ENCODE measurements around the gene EGFLAM.

EGFLAM gene

GRCh38 chr5:38426490-38426889 lies 168.1 kb downstream of the EGFLAM start:
- no peak overlapping the region for H3K27ac ChIP-seq
- no peaks in the 10 kb centered on the region for H3K27me3 ChIP-seq (ENCODE audit: insufficient read depth, low read depth)
- H3K79me2 ChIP-seq (ENCODE audit: insufficient read depth, low read depth), result no peaks in the 10 kb centered on the region
- no peak overlapping the region for H3K9ac ChIP-seq
- no peak overlapping the region for H2AFZ ChIP-seq (ENCODE audit: low read depth)
- H3K36me3 ChIP-seq (ENCODE audit: insufficient read depth), result no peaks in the 10 kb centered on the region
- no peak overlapping the region for H3K4me3 ChIP-seq (IDR thresholded peaks at IDR 0.05; ENCODE audit: insufficient read depth, low read depth, low read length)
- TF ChIP-seq, protein P1, sequence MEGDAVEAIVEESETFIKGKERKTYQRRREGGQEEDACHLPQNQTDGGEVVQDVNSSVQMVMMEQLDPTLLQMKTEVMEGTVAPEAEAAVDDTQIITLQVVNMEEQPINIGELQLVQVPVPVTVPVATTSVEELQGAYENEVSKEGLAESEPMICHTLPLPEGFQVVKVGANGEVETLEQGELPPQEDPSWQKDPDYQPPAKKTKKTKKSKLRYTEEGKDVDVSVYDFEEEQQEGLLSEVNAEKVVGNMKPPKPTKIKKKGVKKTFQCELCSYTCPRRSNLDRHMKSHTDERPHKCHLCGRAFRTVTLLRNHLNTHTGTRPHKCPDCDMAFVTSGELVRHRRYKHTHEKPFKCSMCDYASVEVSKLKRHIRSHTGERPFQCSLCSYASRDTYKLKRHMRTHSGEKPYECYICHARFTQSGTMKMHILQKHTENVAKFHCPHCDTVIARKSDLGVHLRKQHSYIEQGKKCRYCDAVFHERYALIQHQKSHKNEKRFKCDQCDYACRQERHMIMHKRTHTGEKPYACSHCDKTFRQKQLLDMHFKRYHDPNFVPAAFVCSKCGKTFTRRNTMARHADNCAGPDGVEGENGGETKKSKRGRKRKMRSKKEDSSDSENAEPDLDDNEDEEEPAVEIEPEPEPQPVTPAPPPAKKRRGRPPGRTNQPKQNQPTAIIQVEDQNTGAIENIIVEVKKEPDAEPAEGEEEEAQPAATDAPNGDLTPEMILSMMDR (conservative IDR thresholded peaks at IDR 0.05; ENCODE audit: low read depth, low read length), result no peak
- H3K4me1 ChIP-seq (ENCODE audit: low read depth, poor library complexity, severe bottlenecking), result no peaks in the 10 kb centered on the region
- no peaks in the 10 kb centered on the region for H4K20me1 ChIP-seq (ENCODE audit: insufficient read depth)
- H3K4me2 ChIP-seq, result no peak overlapping the region

GRCh38 chr5:38426986-38427950 lies 168.9 kb downstream of the EGFLAM start:
- no peaks in the 10 kb centered on the region for H3K27me3 ChIP-seq (ENCODE audit: insufficient read depth, low read depth)
- H3K4me3 ChIP-seq (IDR thresholded peaks at IDR 0.05; ENCODE audit: insufficient read depth, low read depth, low read length), result no peak overlapping the region
- H3K27ac ChIP-seq, result no peak overlapping the region
- no peak overlapping the region for H3K9ac ChIP-seq
- no peaks in the 10 kb centered on the region for H4K20me1 ChIP-seq (ENCODE audit: insufficient read depth)
- no peak overlapping the region for H3K4me2 ChIP-seq
- H3K4me1 ChIP-seq (ENCODE audit: low read depth, poor library complexity, severe bottlenecking), result no peaks in the 10 kb centered on the region
- H3K79me2 ChIP-seq (ENCODE audit: insufficient read depth, low read depth), result no peaks in the 10 kb centered on the region
- TF ChIP-seq, protein P1 (conservative IDR thresholded peaks at IDR 0.05; ENCODE audit: low read depth, low read length), result no peak
- H3K36me3 ChIP-seq (ENCODE audit: insufficient read depth), result no peaks in the 10 kb centered on the region
- no peak overlapping the region for H2AFZ ChIP-seq (ENCODE audit: low read depth)

- H3K4me3 ChIP-seq (IDR thresholded peaks at IDR 0.05; ENCODE audit: insufficient read depth, low read depth, low read length), result no peak overlapping the region
- TF ChIP-seq, protein P1 (conservative IDR thresholded peaks at IDR 0.05; ENCODE audit: low read depth, low read length), result no peak
- H3K4me1 ChIP-seq (ENCODE audit: low read depth, poor library complexity, severe bottlenecking), result no peaks in the 10 kb centered on the region
- H3K9ac ChIP-seq, result no peak overlapping the region
- H3K4me2 ChIP-seq, result no peak overlapping the region
- H3K36me3 ChIP-seq (ENCODE audit: insufficient read depth), result no peaks in the 10 kb centered on the region
- no peaks in the 10 kb centered on the region for H4K20me1 ChIP-seq (ENCODE audit: insufficient read depth)
- H3K27ac ChIP-seq, result no peak overlapping the region
- no peaks in the 10 kb centered on the region for H3K79me2 ChIP-seq (ENCODE audit: insufficient read depth, low read depth)
- H2AFZ ChIP-seq (ENCODE audit: low read depth), result no peak overlapping the region
- no peaks in the 10 kb centered on the region for H3K27me3 ChIP-seq (ENCODE audit: insufficient read depth, low read depth)
These were observed 173.0 kb downstream of the EGFLAM start for GRCh38 chr5:38431242-38431853.

- H3K4me3 ChIP-seq (IDR thresholded peaks at IDR 0.05; ENCODE audit: insufficient read depth, low read depth, low read length), result no peak overlapping the region
- no peaks in the 10 kb centered on the region for H3K4me1 ChIP-seq (ENCODE audit: low read depth, poor library complexity, severe bottlenecking)
- no peak overlapping the region for H3K9ac ChIP-seq
- H3K4me2 ChIP-seq, result no peak overlapping the region
- H3K27me3 ChIP-seq (ENCODE audit: insufficient read depth, low read depth), result no peaks in the 10 kb centered on the region
- no peaks in the 10 kb centered on the region for H4K20me1 ChIP-seq (ENCODE audit: insufficient read depth)
- H2AFZ ChIP-seq (ENCODE audit: low read depth), result no peak overlapping the region
- H3K36me3 ChIP-seq (ENCODE audit: insufficient read depth), result no peaks in the 10 kb centered on the region
- no peak overlapping the region for H3K27ac ChIP-seq
- no peaks in the 10 kb centered on the region for H3K79me2 ChIP-seq (ENCODE audit: insufficient read depth, low read depth)
- TF ChIP-seq, protein P1 (conservative IDR thresholded peaks at IDR 0.05; ENCODE audit: low read depth, low read length), result no peak
These were observed 175.0 kb downstream of the EGFLAM start for GRCh38 chr5:38433160-38433861.

Data from KMS-11 (cell line).